ENCODE results near the gene ZNF444. TPM values are rescaled to one million over a fixed set of nuclear protein-coding genes. Genes with fewer than 3 reads are reported as not detected.

The ZNF444 gene
- total RNA-seq, 1 experiment from 2014 or later, result 40.0 TPM

- intact Hi-C loops (cut with micrococcal nuclease), result loop anchor here (5.0 kb wide), 1 partner anchor 333 kb away; the partner anchor contains the start of gene ZNF667
- peaks cover 44% of the 10 kb centered on the region for H3K79me2 ChIP-seq (ENCODE audit: low read length)
- BruUV-seq (replicated peaks), result no TSS peak
- no peak overlapping the region for H2AFZ ChIP-seq (ENCODE audit: low read length)
- H3K9ac ChIP-seq (ENCODE audit: low read length), result no peak overlapping the region
- H3K36me3 ChIP-seq (ENCODE audit: low read depth, low read length), result peaks cover 4% of the 10 kb centered on the region; the same call in 1 of the 2 replicates
- H3K9me3 ChIP-seq (ENCODE audit: low read length), result no peaks in the 10 kb centered on the region
- no peaks in the 10 kb centered on the region for H3K9me2 ChIP-seq (replicated peaks; ENCODE audit: low read length)
- DNase-seq, result no peak
- no peak for ATAC-seq
- TF ChIP-seq, protein P1, sequence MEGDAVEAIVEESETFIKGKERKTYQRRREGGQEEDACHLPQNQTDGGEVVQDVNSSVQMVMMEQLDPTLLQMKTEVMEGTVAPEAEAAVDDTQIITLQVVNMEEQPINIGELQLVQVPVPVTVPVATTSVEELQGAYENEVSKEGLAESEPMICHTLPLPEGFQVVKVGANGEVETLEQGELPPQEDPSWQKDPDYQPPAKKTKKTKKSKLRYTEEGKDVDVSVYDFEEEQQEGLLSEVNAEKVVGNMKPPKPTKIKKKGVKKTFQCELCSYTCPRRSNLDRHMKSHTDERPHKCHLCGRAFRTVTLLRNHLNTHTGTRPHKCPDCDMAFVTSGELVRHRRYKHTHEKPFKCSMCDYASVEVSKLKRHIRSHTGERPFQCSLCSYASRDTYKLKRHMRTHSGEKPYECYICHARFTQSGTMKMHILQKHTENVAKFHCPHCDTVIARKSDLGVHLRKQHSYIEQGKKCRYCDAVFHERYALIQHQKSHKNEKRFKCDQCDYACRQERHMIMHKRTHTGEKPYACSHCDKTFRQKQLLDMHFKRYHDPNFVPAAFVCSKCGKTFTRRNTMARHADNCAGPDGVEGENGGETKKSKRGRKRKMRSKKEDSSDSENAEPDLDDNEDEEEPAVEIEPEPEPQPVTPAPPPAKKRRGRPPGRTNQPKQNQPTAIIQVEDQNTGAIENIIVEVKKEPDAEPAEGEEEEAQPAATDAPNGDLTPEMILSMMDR (conservative IDR thresholded peaks at IDR 0.05; ENCODE audit: low read depth, low read length), result no peak
- no peak for TF ChIP-seq EZH2 (IDR thresholded peaks at IDR 0.05; ENCODE audit: low read length, unreplicated experiment)
- TF ChIP-seq EZH2phosphoT487 (IDR thresholded peaks at IDR 0.05; ENCODE audit: borderline replicate concordance, low read length), result no peak
- ChIA-PET POLR2A (ENCODE audit: unreplicated experiment) (no interaction called here), CTCF (no interaction called here)
- H3K4me1 ChIP-seq (ENCODE audit: insufficient read depth, low read length), result peaks cover 21% of the 10 kb centered on the region
- no peak overlapping the region for H3K27ac ChIP-seq (ENCODE audit: low read length)
- H3F3A ChIP-seq (ENCODE audit: low read length, unreplicated experiment), result no peaks in the 10 kb centered on the region
- H4K20me1 ChIP-seq (ENCODE audit: low read length), result no peaks in the 10 kb centered on the region
- no peaks in the 10 kb centered on the region for H3K27me3 ChIP-seq (ENCODE audit: low read length)
- H3K4me3 ChIP-seq (ENCODE audit: low read length), result no peak overlapping the region
- H3K4me2 ChIP-seq (ENCODE audit: low read length), result no peak overlapping the region
Measured at GRCh38 chr19:56144376-56144775, 3.3 kb downstream of the ZNF444 start.

- Histone ChIP-seq H4K20me1 (ENCODE audit: low read length) (no peaks in the 10 kb centered on the region), H2AFZ (ENCODE audit: low read length) (no peak overlapping the region), H3F3A (ENCODE audit: low read length, unreplicated experiment) (no peaks in the 10 kb centered on the region), H3K27me3 (ENCODE audit: low read length) (no peaks in the 10 kb centered on the region), H3K9ac (ENCODE audit: low read length) (no peak overlapping the region), H3K4me1 (ENCODE audit: insufficient read depth, low read length) (peaks cover 19% of the 10 kb centered on the region), H3K36me3 (ENCODE audit: low read depth, low read length) (peaks cover 4% of the 10 kb centered on the region; the same call in 1 of the 2 replicates), H3K9me2 (replicated peaks; ENCODE audit: low read length) (no peaks in the 10 kb centered on the region), H3K27ac (ENCODE audit: low read length) (no peak overlapping the region), H3K4me3 (ENCODE audit: low read length) (no peak overlapping the region), H3K9me3 (ENCODE audit: low read length) (no peaks in the 10 kb centered on the region), H3K4me2 (ENCODE audit: low read length) (no peak overlapping the region), H3K79me2 (ENCODE audit: low read length) (peaks cover 48% of the 10 kb centered on the region)
- ChIA-PET POLR2A (ENCODE audit: unreplicated experiment) (no interaction called here), CTCF (no interaction called here)
- TF ChIP-seq EZH2phosphoT487 (IDR thresholded peaks at IDR 0.05; ENCODE audit: borderline replicate concordance, low read length) (no peak), EZH2 (IDR thresholded peaks at IDR 0.05; ENCODE audit: low read length, unreplicated experiment) (no peak)
- TF ChIP-seq, protein P1 (conservative IDR thresholded peaks at IDR 0.05; ENCODE audit: low read depth, low read length), result no peak
- no peak for DNase-seq
- ATAC-seq, result no peak
- intact Hi-C loops (cut with micrococcal nuclease), result loop anchor here (5.0 kb wide), 1 partner anchor 332 kb away; the partner anchor contains the start of gene ZNF667
- BruUV-seq (replicated peaks), result no TSS peak
Measured at GRCh38 chr19:56144831-56145230, 3.7 kb downstream of the ZNF444 start.

GRCh38 chr19:56145698-56146097 is 4.6 kb downstream of the ZNF444 start:
- no peaks in the 10 kb centered on the region for H3K9me2 ChIP-seq (replicated peaks; ENCODE audit: low read length)
- no peaks in the 10 kb centered on the region for H4K20me1 ChIP-seq (ENCODE audit: low read length)
- no peak overlapping the region for H3K4me3 ChIP-seq (ENCODE audit: low read length)
- no peak overlapping the region for H3K9ac ChIP-seq (ENCODE audit: low read length)
- ChIA-PET CTCF (no interaction called here), POLR2A (ENCODE audit: unreplicated experiment) (no interaction called here)
- no TSS peak for BruUV-seq (replicated peaks)
- H3K9me3 ChIP-seq (ENCODE audit: low read length), result no peaks in the 10 kb centered on the region
- TF ChIP-seq EZH2 (IDR thresholded peaks at IDR 0.05; ENCODE audit: low read length, unreplicated experiment) (no peak), EZH2phosphoT487 (IDR thresholded peaks at IDR 0.05; ENCODE audit: borderline replicate concordance, low read length) (no peak)
- TF ChIP-seq, protein P1 (conservative IDR thresholded peaks at IDR 0.05; ENCODE audit: low read depth, low read length), result no peak
- no peak overlapping the region for H3K4me2 ChIP-seq (ENCODE audit: low read length)
- no peaks in the 10 kb centered on the region for H3F3A ChIP-seq (ENCODE audit: low read length, unreplicated experiment)
- H3K27ac ChIP-seq (ENCODE audit: low read length), result no peak overlapping the region
- H3K36me3 ChIP-seq (ENCODE audit: low read depth, low read length), result peaks cover 4% of the 10 kb centered on the region; the same call in 1 of the 2 replicates
- H3K27me3 ChIP-seq (ENCODE audit: low read length), result no peaks in the 10 kb centered on the region
- peaks cover 13% of the 10 kb centered on the region for H3K4me1 ChIP-seq (ENCODE audit: insufficient read depth, low read length)
- ATAC-seq (no peak), DNase-seq (no peak)
- intact Hi-C loops (cut with micrococcal nuclease), result no loop called here
- no peak overlapping the region for H2AFZ ChIP-seq (ENCODE audit: low read length)
- H3K79me2 ChIP-seq (ENCODE audit: low read length), result peaks cover 55% of the 10 kb centered on the region
